Measurements from ENCODE around the gene ZNF346. TPM values are rescaled to one million over a fixed set of nuclear protein-coding genes. Genes with fewer than 3 reads are reported as not detected.

The ZNF346 gene
- total RNA-seq, 1 experiment from 2014 or later, result 18.4 TPM

GRCh38 chr5:177036921-177037320, 14.4 kb downstream of the ZNF346 start (continued):
- TF ChIP-seq ESRRA (CRISPR knock-in tag; IDR thresholded peaks at IDR 0.05; ENCODE audit: borderline replicate concordance) (no peak), ZSCAN18 (CRISPR knock-in tag; IDR thresholded peaks at IDR 0.05) (no peak)

GRCh38 chr5:177040814-177041420, 18.4 kb downstream of the ZNF346 start:
- POLR2A ChIA-PET, result no interaction called here
- no peak for ATAC-seq
- no peak overlapping the region for H3K27ac Mint-ChIP-seq
- no peak for DNase-seq (ENCODE audit: low spot score)
- H3K9me3 Mint-ChIP-seq, result no peaks in the 10 kb centered on the region
- no peak overlapping the region for H3K4me3 Mint-ChIP-seq
- H3K4me1 Mint-ChIP-seq, result peaks cover 8% of the 10 kb centered on the region
- H3K36me3 Mint-ChIP-seq, result peaks cover 32% of the 10 kb centered on the region
- no peaks in the 10 kb centered on the region for H3K27me3 Mint-ChIP-seq (ENCODE audit: low read depth)
- CTCF ChIA-PET, result interaction anchor here (1.1 kb wide), 1 partner anchor 19 kb away, joined by 4 read pairs; the partner anchor contains the start of gene ZNF346
- no peak for TF ChIP-seq FOXK1 (CRISPR knock-in tag; IDR thresholded peaks at IDR 0.05)
- no peak for TF ChIP-seq ZNF121 (CRISPR knock-in tag; IDR thresholded peaks at IDR 0.05)
- no peak for TF ChIP-seq ZNF532 (CRISPR knock-in tag; IDR thresholded peaks at IDR 0.05; ENCODE audit: borderline replicate concordance)
- no peak for TF ChIP-seq ESRRA (CRISPR knock-in tag; IDR thresholded peaks at IDR 0.05; ENCODE audit: borderline replicate concordance)
- TF ChIP-seq PREB (CRISPR knock-in tag; IDR thresholded peaks at IDR 0.05; ENCODE audit: borderline replicate concordance), result no peak
- no peak for TF ChIP-seq STAT6 (CRISPR knock-in tag; conservative IDR thresholded peaks at IDR 0.05; ENCODE audit: low read depth)
- TF ChIP-seq NR3C1 (CRISPR knock-in tag; conservative IDR thresholded peaks at IDR 0.05; ENCODE audit: low read depth), result no peak
- TF ChIP-seq ZNF138 (CRISPR knock-in tag; conservative IDR thresholded peaks at IDR 0.05), result no peak
- TF ChIP-seq CREB1 (CRISPR knock-in tag; IDR thresholded peaks at IDR 0.05), result no peak
- TF ChIP-seq AR (CRISPR knock-in tag; IDR thresholded peaks at IDR 0.05), result no peak
- no peak for TF ChIP-seq ZMAT4 (CRISPR knock-in tag; IDR thresholded peaks at IDR 0.05)
- no peak for TF ChIP-seq GTF2I (CRISPR knock-in tag; conservative IDR thresholded peaks at IDR 0.05)
- no peak for TF ChIP-seq KAT7 (CRISPR knock-in tag; IDR thresholded peaks at IDR 0.05; ENCODE audit: borderline replicate concordance)
- TF ChIP-seq E2F1 (CRISPR knock-in tag; IDR thresholded peaks at IDR 0.05), result no peak
- no peak for TF ChIP-seq ATF2 (CRISPR knock-in tag; IDR thresholded peaks at IDR 0.05; ENCODE audit: borderline replicate concordance, low read depth)
- no peak for TF ChIP-seq USF2 (CRISPR knock-in tag; IDR thresholded peaks at IDR 0.05)

All from WTC11 (cell line).